Glutamatergic neuron (in vitro differentiated cells): Measurements from ENCODE around the gene FBH1. TPM values are rescaled to one million over a fixed set of nuclear protein-coding genes. Genes with fewer than 3 reads are reported as not detected.

ENCODE experiments used
- DNase-seq: peaks from one replicate; pipeline ENCODE4 v3.0.0; 2022
- H3K27ac Mint-ChIP-seq: one replicate; pipeline ENCODE4 v1.8.0; 2020; ENCODE audit warnings: mild to moderate bottlenecking, mixed read lengths, inconsistent platforms; ENCODE audit not compliant: unreplicated experiment
- H3K27me3 Mint-ChIP-seq: one replicate; pipeline ENCODE4 v1.8.0; 2020; ENCODE audit warnings: mild to moderate bottlenecking, moderate library complexity, mixed read lengths, inconsistent platforms; ENCODE audit not compliant: unreplicated experiment
- H3K36me3 Mint-ChIP-seq: one replicate; pipeline ENCODE4 v1.8.0; 2020; ENCODE audit warnings: mild to moderate bottlenecking, mixed read lengths, inconsistent platforms; ENCODE audit not compliant: unreplicated experiment
- H3K4me1 Mint-ChIP-seq: one replicate; pipeline ENCODE4 v1.8.0; 2020; ENCODE audit warnings: mild to moderate bottlenecking, low read depth, mixed read lengths, inconsistent platforms; ENCODE audit not compliant: unreplicated experiment
- H3K4me3 Mint-ChIP-seq: one replicate; pipeline ENCODE4 v1.8.0; 2020; ENCODE audit warnings: mild to moderate bottlenecking, mixed read lengths, inconsistent platforms; ENCODE audit not compliant: unreplicated experiment
- H3K9me3 Mint-ChIP-seq: one replicate; pipeline ENCODE4 v1.8.0; 2020; ENCODE audit warnings: mild to moderate bottlenecking, moderate library complexity, mixed read lengths, inconsistent platforms; ENCODE audit not compliant: unreplicated experiment
- CTCF ChIP-seq: fragments of 200-600 bp; sonication (generic); IDR thresholded peaks from one replicate; pipeline ENCODE4 v1.5.0; 2021; ENCODE audit not compliant: partially characterized antibody, unreplicated experiment
- total RNA-seq: library from RNA; stranded (reverse); fragmentation: NEBNext Ultra II Directional; extraction: Animal tissue kit (Norgen Biotek cat#: 25700); gene quantifications from one replicate; pipeline ENCODE4 v1.2.1, GENCODE V29; 2021; ENCODE audit not compliant: unreplicated experiment

The FBH1 gene
- total RNA-seq, 1 donor from 2014 or later = 65.0 TPM

GRCh38 chr10:5983774-5984173 is 93.7 kb downstream of the FBH1 start:
- Mint-ChIP-seq H3K36me3 (no peaks in the 10 kb centered on the region), H3K4me1 (no peaks in the 10 kb centered on the region), H3K9me3 (peaks cover 2% of the 10 kb centered on the region), H3K4me3 (no peak overlapping the region), H3K27ac (no peak overlapping the region), H3K27me3 (no peaks in the 10 kb centered on the region)
- TF ChIP-seq CTCF = no peak
- DNase-seq = no peak

GRCh38 chr10:5985029-5985428 is 95.0 kb downstream of the FBH1 start:
- TF ChIP-seq CTCF = no peak
- Mint-ChIP-seq H3K27me3 (no peaks in the 10 kb centered on the region), H3K27ac (no peak overlapping the region)

More at GRCh38 chr10:5985029-5985428, 95.0 kb downstream of the FBH1 start:
- DNase-seq = no peak
- Mint-ChIP-seq H3K36me3 (no peaks in the 10 kb centered on the region), H3K4me3 (no peak overlapping the region), H3K4me1 (no peaks in the 10 kb centered on the region), H3K9me3 (peaks cover 2% of the 10 kb centered on the region)

Other genes with a start within 250 kb of the FBH1 start
- gene ASB13, start 223.6 kb upstream of the FBH1 start, total RNA-seq = 13.9 TPM
- 57.2 TPM for gene TASOR2, start 205.4 kb upstream of the FBH1 start, total RNA-seq
- 294 TPM for gene GDI2, start 76.8 kb upstream of the FBH1 start, total RNA-seq
- gene ANKRD16, start 350 bp upstream of the FBH1 start, total RNA-seq = 7.5 TPM
- not detected for gene IL15RA, start 87.3 kb downstream of the FBH1 start, total RNA-seq
- gene IL2RA, start 172.1 kb downstream of the FBH1 start, total RNA-seq = not detected
- 171 TPM for gene RBM17, start 198.8 kb downstream of the FBH1 start, total RNA-seq